Mesendoderm (in vitro differentiated cells): ENCODE data around the gene ARHGEF19.

ENCODE experiments used
- DNase-seq: peaks from one replicate; pipeline ENCODE4 v3.0.0; 2013
- H2AK5ac ChIP-seq: 2 replicates; pipeline ENCODE4 v1.6.1; 2013; ENCODE audit warnings: low read length, inconsistent platforms
- H2BK120ac ChIP-seq: 2 replicates; pipeline ENCODE4 v1.6.1; 2013; ENCODE audit warnings: low read depth, mild to moderate bottlenecking, low read length, moderate library complexity, mixed read lengths
- H2BK15ac ChIP-seq: replicated peaks from 2 replicates; pipeline ENCODE4 v1.6.1; 2013; ENCODE audit warnings: low read depth, mild to moderate bottlenecking, moderate library complexity
- H2BK5ac ChIP-seq: 2 replicates; pipeline ENCODE4 v1.6.1; 2013; ENCODE audit warnings: low read length, inconsistent platforms
- H3K18ac ChIP-seq: 2 replicates; pipeline ENCODE4 v1.6.1; 2013; ENCODE audit warnings: mild to moderate bottlenecking, low read length, mixed read lengths
- H3K23ac ChIP-seq: one replicate; pipeline ENCODE4 v1.6.1; 2013; ENCODE audit warnings: low read length
- H3K27ac ChIP-seq: 2 replicates; pipeline ENCODE4 v1.5.1; 2013; ENCODE audit warnings: low read depth, mild to moderate bottlenecking, inconsistent platforms, low read length, moderate library complexity
- H3K27me3 ChIP-seq: 2 replicates; pipeline ENCODE4 v1.6.1; 2013; ENCODE audit warnings: low read length, control low read depth, mild to moderate bottlenecking, inconsistent platforms; ENCODE audit not compliant: insufficient read depth, poor library complexity
- H3K36me3 ChIP-seq: 2 replicates; pipeline ENCODE4 v1.6.1; 2013; ENCODE audit warnings: low read length, inconsistent platforms; ENCODE audit not compliant: control insufficient read depth, insufficient read depth
- H3K4ac ChIP-seq: one replicate; pipeline ENCODE4 v1.6.1; 2013; ENCODE audit warnings: low read depth, mild to moderate bottlenecking, low read length, moderate library complexity
- H3K4me1 ChIP-seq: 2 replicates; pipeline ENCODE4 v1.6.1; 2013; ENCODE audit warnings: low read depth, low read length, inconsistent platforms; ENCODE audit not compliant: control insufficient read depth
- H3K4me2 ChIP-seq: 2 replicates; pipeline ENCODE4 v1.6.1; 2013; ENCODE audit warnings: low read length
- H3K4me3 ChIP-seq: 2 replicates; pipeline ENCODE4 v1.5.1; 2013; ENCODE audit warnings: mild to moderate bottlenecking, low read length
- H3K56ac ChIP-seq: one replicate; pipeline ENCODE4 v1.6.1; 2013; ENCODE audit warnings: low read length
- H3K79me1 ChIP-seq: 2 replicates; pipeline ENCODE4 v1.6.1; 2013; ENCODE audit warnings: low read length, inconsistent platforms
- H3K79me2 ChIP-seq: 2 replicates; pipeline ENCODE4 v1.6.1; 2013; ENCODE audit warnings: mild to moderate bottlenecking, low read length; ENCODE audit not compliant: control insufficient read depth, insufficient read depth
- H3K9ac ChIP-seq: 2 replicates; pipeline ENCODE4 v1.6.1; 2013; ENCODE audit warnings: low read length, inconsistent platforms
- H4K5ac ChIP-seq: one replicate; pipeline ENCODE4 v1.6.1; 2013; ENCODE audit warnings: low read length
- H4K8ac ChIP-seq: one replicate; pipeline ENCODE4 v1.6.1; 2013; ENCODE audit warnings: low read depth, mild to moderate bottlenecking, control low read depth, low read length, moderate library complexity
- WGBS: extraction: QIAGEN DNeasy Blood & Tissue Kit; methylation state at CpG from one replicate; pipeline ENCODE4 v1.1.7; 2013; ENCODE audit warnings: low lambda C conversion rate, missing lambda C conversion rate; ENCODE audit not compliant: insufficient coverage; ENCODE audit errors: extremely low coverage; 5-methylcytosine and 5-hydroxymethylcytosine counted together

ARHGEF19 gene

DNA sequence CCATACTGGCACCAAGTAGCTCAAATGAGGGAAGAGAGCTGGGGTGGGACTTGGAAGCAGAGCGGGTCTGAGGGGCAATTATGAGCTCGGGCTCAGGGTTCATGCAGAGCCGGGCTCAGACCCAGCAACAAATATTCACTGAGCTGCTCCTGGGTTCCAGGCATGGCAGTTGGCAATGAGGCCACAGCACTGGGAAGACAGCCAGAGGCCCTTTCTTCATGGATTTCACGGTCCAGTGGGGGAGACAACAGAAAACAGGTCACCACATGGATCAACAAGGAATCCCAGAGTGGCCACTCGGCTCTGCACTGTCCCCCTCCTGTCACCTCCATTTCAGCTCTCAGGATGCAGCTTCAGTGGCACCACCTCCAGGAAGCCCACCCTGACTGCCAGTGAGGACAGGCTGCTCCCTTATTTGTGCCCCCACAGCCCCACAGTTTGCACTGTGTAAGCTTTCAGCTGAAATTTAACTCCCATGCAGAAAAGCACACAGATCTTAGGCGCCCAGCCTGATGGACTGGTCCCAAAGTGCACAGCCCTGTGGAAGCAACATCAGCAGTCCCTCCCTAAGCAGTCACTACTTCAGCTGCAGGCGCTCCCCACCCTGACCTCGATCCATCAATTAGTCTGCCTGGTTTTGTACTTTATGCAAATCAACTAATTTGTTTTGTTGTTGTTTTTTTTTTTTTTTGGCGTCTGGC, 22.4 kb downstream of the ARHGEF19 start:
- Histone ChIP-seq H3K36me3 (no peaks in the 10 kb centered on the region), H3K18ac (no peak overlapping the region), H3K9ac (no peak overlapping the region), H3K4me2 (no peak overlapping the region), H3K27ac (no peak overlapping the region), H3K79me1 (no peaks in the 10 kb centered on the region), H2BK5ac (no peak overlapping the region), H3K23ac (no peak overlapping the region), H3K79me2 (no peaks in the 10 kb centered on the region), H3K27me3 (no peaks in the 10 kb centered on the region), H2BK15ac (no peak overlapping the region), H3K56ac (no peak overlapping the region), H2BK120ac (no peak overlapping the region), H3K4ac (no peak overlapping the region), H3K4me3 (no peak overlapping the region), H4K5ac (no peak overlapping the region), H2AK5ac (no peak overlapping the region), H3K4me1 (no peaks in the 10 kb centered on the region), H4K8ac (no peak overlapping the region)
- no peak for DNase-seq
- no CpG with 5 or more reads among the region's 9 CpGs for WGBS

GRCh38 chr1:16189003-16189402, 23.4 kb downstream of the ARHGEF19 start:
- Histone ChIP-seq H3K4me3 (no peak overlapping the region), H3K27ac (no peak overlapping the region), H3K18ac (no peak overlapping the region), H4K5ac (no peak overlapping the region), H3K79me2 (no peaks in the 10 kb centered on the region), H2AK5ac (no peak overlapping the region), H2BK5ac (no peak overlapping the region), H3K4ac (no peak overlapping the region), H3K27me3 (no peaks in the 10 kb centered on the region), H3K23ac (no peak overlapping the region), H2BK120ac (no peak overlapping the region), H3K79me1 (no peaks in the 10 kb centered on the region), H3K4me2 (no peak overlapping the region), H3K9ac (no peak overlapping the region), H4K8ac (no peak overlapping the region), H3K56ac (no peak overlapping the region), H3K4me1 (no peaks in the 10 kb centered on the region), H2BK15ac (no peak overlapping the region), H3K36me3 (no peaks in the 10 kb centered on the region)
- no CpG with 5 or more reads among the region's 6 CpGs for WGBS
- no peak for DNase-seq

- WGBS = no CpG with 5 or more reads among the region's 15 CpGs
- H3K23ac ChIP-seq = peak overlapping the region; percentile 6
- H2BK5ac ChIP-seq = no peak overlapping the region
- no peak overlapping the region for H4K8ac ChIP-seq
- H2BK15ac ChIP-seq = no peak overlapping the region
- no peak overlapping the region for H3K4me2 ChIP-seq
- H3K36me3 ChIP-seq = no peaks in the 10 kb centered on the region
- H3K56ac ChIP-seq = peak overlapping the region; percentile 77
- no peak overlapping the region for H3K9ac ChIP-seq
- no peak overlapping the region for H2BK120ac ChIP-seq
- no peak overlapping the region for H3K27ac ChIP-seq
- no peak overlapping the region for H3K18ac ChIP-seq
- DNase-seq = peak; percentile 79
- no peaks in the 10 kb centered on the region for H3K4me1 ChIP-seq
- no peaks in the 10 kb centered on the region for H3K27me3 ChIP-seq
- no peak overlapping the region for H4K5ac ChIP-seq
- no peaks in the 10 kb centered on the region for H3K79me2 ChIP-seq
- H3K4ac ChIP-seq = no peak overlapping the region
- H3K4me3 ChIP-seq = no peak overlapping the region
- H2AK5ac ChIP-seq = no peak overlapping the region
- H3K79me1 ChIP-seq = no peaks in the 10 kb centered on the region
These were observed 24.6 kb downstream of the ARHGEF19 start for GRCh38 chr1:16187748-16188401.

DNA sequence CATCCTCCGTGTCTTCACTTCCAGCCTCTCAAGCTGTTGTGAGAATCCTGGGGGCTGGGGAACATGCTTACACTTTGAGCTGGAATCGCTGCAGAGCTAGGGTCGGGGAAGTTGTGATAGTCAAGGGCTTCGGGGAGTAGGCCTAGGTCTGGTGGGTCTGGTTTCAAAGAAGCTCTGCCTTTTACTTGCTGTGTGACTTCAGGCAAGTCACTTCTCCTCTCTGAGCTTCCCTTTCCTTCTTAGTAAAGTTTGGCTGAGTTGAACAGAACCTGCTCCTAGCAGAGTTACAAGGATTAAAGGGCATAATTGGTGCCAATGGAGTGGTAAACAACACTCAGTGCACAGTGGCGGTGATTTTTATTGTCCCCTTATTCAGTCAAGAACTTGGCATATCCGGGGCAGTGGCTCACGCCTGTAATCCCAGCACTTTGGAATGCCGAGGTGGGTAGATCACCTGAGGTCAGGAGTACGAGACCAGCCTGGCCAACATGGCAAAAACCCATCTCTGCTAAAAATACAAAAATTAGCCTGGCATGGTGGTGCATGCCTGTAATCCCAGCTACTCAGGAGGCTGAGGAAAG, 25.7 kb downstream of the ARHGEF19 start:
- peak overlapping the region; percentile 30 for H2BK5ac ChIP-seq

GRCh38 chr1:16184557-16185303, 27.7 kb downstream of the ARHGEF19 start:
- peak; percentile 47 for DNase-seq
- peak overlapping the region; percentile 5 for H2BK5ac ChIP-seq
- no peaks in the 10 kb centered on the region for H3K79me2 ChIP-seq
- H2BK120ac ChIP-seq = no peak overlapping the region
- no peak overlapping the region for H3K4ac ChIP-seq
- peak overlapping the region; percentile 8 for H3K9ac ChIP-seq
- H2BK15ac ChIP-seq = no peak overlapping the region
- no peak overlapping the region for H3K4me3 ChIP-seq
- peak overlapping the region; percentile 86 for H2AK5ac ChIP-seq
- no peak overlapping the region for H3K4me2 ChIP-seq
- peak overlapping the region; percentile 50 for H3K56ac ChIP-seq
- H3K79me1 ChIP-seq = no peaks in the 10 kb centered on the region
- H4K8ac ChIP-seq = no peak overlapping the region
- H3K18ac ChIP-seq = no peak overlapping the region
- H3K27me3 ChIP-seq = no peaks in the 10 kb centered on the region
- no peak overlapping the region for H3K27ac ChIP-seq
- H3K23ac ChIP-seq = no peak overlapping the region
- WGBS = no CpG with 5 or more reads among the region's 10 CpGs
- H3K36me3 ChIP-seq = no peaks in the 10 kb centered on the region
- no peak overlapping the region for H4K5ac ChIP-seq
- H3K4me1 ChIP-seq = peaks cover 2% of the 10 kb centered on the region

More for the DNA sequence above, 25.7 kb downstream of the ARHGEF19 start:
- Histone ChIP-seq H3K36me3 (no peaks in the 10 kb centered on the region), H3K9ac (no peak overlapping the region), H3K79me1 (no peaks in the 10 kb centered on the region), H3K4me3 (no peak overlapping the region), H3K18ac (no peak overlapping the region), H3K4ac (no peak overlapping the region), H2AK5ac (peak overlapping the region; percentile 85), H3K79me2 (no peaks in the 10 kb centered on the region), H4K8ac (no peak overlapping the region), H4K5ac (no peak overlapping the region), H3K27me3 (no peaks in the 10 kb centered on the region), H3K23ac (no peak overlapping the region), H3K56ac (peak overlapping the region; percentile 40), H2BK15ac (no peak overlapping the region), H3K4me1 (peaks cover under 1% of the 10 kb centered on the region), H3K27ac (no peak overlapping the region), H3K4me2 (no peak overlapping the region), H2BK120ac (no peak overlapping the region)
- no CpG with 5 or more reads among the region's 9 CpGs for WGBS
- no peak for DNase-seq
